Cardiac muscle cell (in vitro differentiated cells and primary cell): ENCODE results near the gene ADGRL3. TPM values are rescaled to one million over a fixed set of nuclear protein-coding genes. Genes with fewer than 3 reads are reported as not detected.

Experiments
- DNase-seq, 2 donors: peaks; one replicate each; pipeline versions ENCODE4 v3.0.0 to v3.0.0-alpha.2; 2010 to 2017; ENCODE audit warnings: low read depth in 1 of 2, low spot score in 1 of 2
- H3K27ac ChIP-seq: fragments of 200-600 bp; sonication (generic); 2 replicates; pipeline ENCODE4 v1.5.1; 2016
- H3K27me3 ChIP-seq: fragments of 200-600 bp; sonication (generic); 2 replicates; pipeline ENCODE4 v1.6.0; 2016; ENCODE audit warnings: control low read depth
- H3K36me3 ChIP-seq: fragments of 200-600 bp; sonication (generic); 2 replicates; pipeline ENCODE4 v1.5.1; 2016; ENCODE audit warnings: control low read depth
- H3K4me1 ChIP-seq: fragments of 200-600 bp; sonication (generic); 2 replicates; pipeline ENCODE4 v1.8.1; 2017; ENCODE audit warnings: low read depth, mild to moderate bottlenecking, mixed run types
- H3K4me3 ChIP-seq: fragments of 200-600 bp; sonication (generic); 2 replicates; pipeline ENCODE4 v1.5.1; 2016; ENCODE audit warnings: mild to moderate bottlenecking
- H3K9me3 ChIP-seq: fragments of 200-600 bp; sonication (generic); 2 replicates; pipeline ENCODE4 v1.5.1; 2017; ENCODE audit warnings: low read depth, mild to moderate bottlenecking, control low read depth
- polyA plus RNA-seq: library from polyadenylated mRNA; unstranded; fragments of >200 nt; fragmentation: Nextera tagmentation; extraction: Ambion mirVana; gene quantifications from 2 replicates; pipeline ENCODE4 v1.2.1, GENCODE V29; 2016
- total RNA-seq: library from RNA; depleted of rRNA; stranded (reverse); fragments of >200 nt; gene quantifications from 2 replicates; pipeline ENCODE4 v1.2.3, GENCODE V29; 2016
- TF ChIP-seq, protein P1 (sequence below): IDR thresholded peaks from 2 replicates; pipeline ENCODE4 v1.5.1; 2012; ENCODE audit warnings: low read depth, mild to moderate bottlenecking, low read length

The ADGRL3 gene
- total and polyA plus RNA-seq, 2 experiments from 2014 or later = 2.4 to 4.8 TPM

DNA sequence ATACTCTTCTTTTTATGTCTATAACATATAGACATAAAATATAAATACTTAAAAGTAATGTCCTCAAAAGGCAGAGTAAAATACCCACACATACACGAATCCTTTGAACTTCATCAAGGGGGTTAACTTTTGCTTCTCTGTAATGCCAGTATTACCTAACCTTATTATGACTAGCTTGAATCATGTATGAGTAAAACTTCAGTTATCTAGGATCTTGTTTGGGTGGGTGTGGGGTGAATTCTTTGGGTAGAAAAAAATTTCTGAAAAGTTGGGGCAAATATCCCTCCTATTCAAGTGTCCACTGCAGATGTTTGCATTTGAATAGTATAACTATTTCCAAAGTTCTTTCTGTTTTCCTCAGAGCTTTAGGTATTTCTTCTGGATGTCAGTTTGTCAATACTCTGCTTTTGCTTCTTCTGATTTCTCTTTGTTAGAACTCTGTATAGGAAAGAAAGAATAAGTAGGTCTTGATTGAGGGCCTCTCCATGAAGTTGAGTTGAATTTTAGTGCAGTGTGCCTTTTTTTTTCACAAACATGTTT is 173.8 kb downstream of the ADGRL3 start:
- Histone ChIP-seq H3K27me3 (peaks cover 37% of the 10 kb centered on the region), H3K4me1 (no peaks in the 10 kb centered on the region), H3K9me3 (no peaks in the 10 kb centered on the region), H3K36me3 (no peaks in the 10 kb centered on the region), H3K4me3 (no peak overlapping the region), H3K27ac (no peak overlapping the region)
- TF ChIP-seq, protein P1, sequence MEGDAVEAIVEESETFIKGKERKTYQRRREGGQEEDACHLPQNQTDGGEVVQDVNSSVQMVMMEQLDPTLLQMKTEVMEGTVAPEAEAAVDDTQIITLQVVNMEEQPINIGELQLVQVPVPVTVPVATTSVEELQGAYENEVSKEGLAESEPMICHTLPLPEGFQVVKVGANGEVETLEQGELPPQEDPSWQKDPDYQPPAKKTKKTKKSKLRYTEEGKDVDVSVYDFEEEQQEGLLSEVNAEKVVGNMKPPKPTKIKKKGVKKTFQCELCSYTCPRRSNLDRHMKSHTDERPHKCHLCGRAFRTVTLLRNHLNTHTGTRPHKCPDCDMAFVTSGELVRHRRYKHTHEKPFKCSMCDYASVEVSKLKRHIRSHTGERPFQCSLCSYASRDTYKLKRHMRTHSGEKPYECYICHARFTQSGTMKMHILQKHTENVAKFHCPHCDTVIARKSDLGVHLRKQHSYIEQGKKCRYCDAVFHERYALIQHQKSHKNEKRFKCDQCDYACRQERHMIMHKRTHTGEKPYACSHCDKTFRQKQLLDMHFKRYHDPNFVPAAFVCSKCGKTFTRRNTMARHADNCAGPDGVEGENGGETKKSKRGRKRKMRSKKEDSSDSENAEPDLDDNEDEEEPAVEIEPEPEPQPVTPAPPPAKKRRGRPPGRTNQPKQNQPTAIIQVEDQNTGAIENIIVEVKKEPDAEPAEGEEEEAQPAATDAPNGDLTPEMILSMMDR = no peak
- DNase-seq = peak in 1 of 2 donors; percentile 60

DNA sequence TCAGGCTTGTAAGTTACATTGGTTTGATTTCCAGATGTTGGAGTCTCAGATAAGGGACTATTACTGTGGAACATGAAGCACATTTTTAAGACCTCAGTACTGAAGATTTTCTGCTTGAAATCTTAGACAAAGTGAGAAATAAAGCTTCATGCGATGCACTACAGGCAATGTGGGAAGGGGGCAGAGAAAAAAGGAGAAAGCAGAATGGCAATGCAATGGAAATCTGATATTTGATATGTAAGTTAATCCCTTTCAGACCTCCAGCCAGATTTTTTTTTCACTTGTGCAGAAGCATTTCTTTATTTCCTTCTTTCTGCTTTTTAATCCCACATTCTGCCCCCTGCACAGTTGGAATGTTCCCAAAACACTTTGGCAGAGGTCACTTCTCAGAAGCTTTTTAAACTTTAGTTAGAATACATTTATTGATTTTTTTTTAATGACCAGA is 174.3 kb downstream of the ADGRL3 start:
- TF ChIP-seq, protein P1 = no peak
- H3K27me3 ChIP-seq = peaks cover 39% of the 10 kb centered on the region
- H3K4me3 ChIP-seq = no peak overlapping the region
- DNase-seq = peak in 1 of 2 donors; percentile 79
- H3K36me3 ChIP-seq = no peaks in the 10 kb centered on the region
- H3K9me3 ChIP-seq = no peaks in the 10 kb centered on the region
- H3K4me1 ChIP-seq = no peaks in the 10 kb centered on the region
- H3K27ac ChIP-seq = no peak overlapping the region

DNA sequence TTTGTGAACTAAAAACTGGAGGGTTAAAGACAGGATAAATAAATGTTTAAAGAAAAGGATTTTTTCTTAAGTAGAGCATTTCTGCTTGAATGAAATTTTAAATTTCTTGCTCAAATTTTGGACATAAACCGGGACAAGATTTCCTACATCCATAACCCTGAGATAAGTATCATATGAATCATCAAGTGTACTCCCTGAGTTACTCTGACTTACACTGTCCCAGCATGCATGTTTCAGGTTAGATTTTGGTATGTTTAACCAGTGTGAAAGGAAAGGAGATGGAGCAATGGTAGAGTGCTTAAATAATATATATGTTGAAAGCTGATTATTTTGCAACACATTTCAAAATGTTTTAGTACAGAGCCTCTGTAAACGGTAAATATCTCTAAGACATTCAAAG is 175.2 kb downstream of the ADGRL3 start:
- H3K27me3 ChIP-seq = peaks cover 39% of the 10 kb centered on the region
- no peaks in the 10 kb centered on the region for H3K36me3 ChIP-seq
- no peak overlapping the region for H3K4me3 ChIP-seq
- H3K4me1 ChIP-seq = no peaks in the 10 kb centered on the region
- H3K9me3 ChIP-seq = no peaks in the 10 kb centered on the region
- TF ChIP-seq, protein P1 = no peak
- DNase-seq = peak in 1 of 2 donors; percentile 16
- H3K27ac ChIP-seq = no peak overlapping the region

DNA sequence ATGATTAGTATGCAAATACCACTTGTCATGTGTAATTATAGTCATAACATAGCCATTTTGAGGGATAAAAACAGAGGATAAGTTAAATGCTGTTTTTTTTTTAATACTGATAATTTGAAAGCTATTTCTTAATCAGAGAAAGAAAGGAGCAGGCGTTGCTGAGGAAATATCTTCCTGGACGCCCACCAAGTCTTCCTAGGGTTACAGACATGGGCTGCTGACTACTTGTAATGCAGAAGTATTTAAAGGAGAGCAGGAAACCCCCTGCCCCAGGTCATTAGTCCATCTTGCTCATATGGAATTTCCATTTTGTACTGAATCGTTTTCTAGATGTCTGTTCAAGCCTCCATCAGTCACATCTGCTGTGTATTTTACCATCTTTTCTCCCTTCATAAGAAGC is 176.2 kb downstream of the ADGRL3 start:
- H3K9me3 ChIP-seq = no peaks in the 10 kb centered on the region
- no peak overlapping the region for H3K27ac ChIP-seq
- H3K36me3 ChIP-seq = no peaks in the 10 kb centered on the region
- TF ChIP-seq, protein P1 = no peak
- no peak overlapping the region for H3K4me3 ChIP-seq
- peak in 1 of 2 donors; percentile 67 for DNase-seq
- H3K27me3 ChIP-seq = peaks cover 39% of the 10 kb centered on the region
- H3K4me1 ChIP-seq = peaks cover 7% of the 10 kb centered on the region

DNA sequence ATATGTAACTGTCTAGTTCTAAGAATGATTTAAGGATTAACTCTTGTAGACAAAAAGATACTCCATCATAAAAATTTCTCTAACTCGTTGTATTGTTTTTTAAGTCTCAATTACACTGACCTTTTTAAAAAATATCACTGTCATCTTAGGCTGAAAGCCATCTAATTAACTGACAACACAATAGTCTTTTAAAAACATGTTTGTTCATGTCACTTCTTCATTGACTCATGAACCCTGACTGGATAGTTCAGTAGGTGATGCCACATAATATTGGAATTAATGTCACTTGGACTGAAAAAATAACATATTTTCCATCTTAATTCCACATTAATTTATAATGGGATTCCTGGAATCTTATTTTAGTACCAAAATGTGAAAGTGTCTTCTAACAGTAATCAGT is 179.3 kb downstream of the ADGRL3 start:
- TF ChIP-seq, protein P1 = no peak
- peaks cover 33% of the 10 kb centered on the region for H3K27me3 ChIP-seq
- no peaks in the 10 kb centered on the region for H3K36me3 ChIP-seq
- DNase-seq = no peak
- H3K4me3 ChIP-seq = no peak overlapping the region
- no peak overlapping the region for H3K27ac ChIP-seq
- peaks cover 7% of the 10 kb centered on the region for H3K4me1 ChIP-seq
- no peaks in the 10 kb centered on the region for H3K9me3 ChIP-seq

DNA sequence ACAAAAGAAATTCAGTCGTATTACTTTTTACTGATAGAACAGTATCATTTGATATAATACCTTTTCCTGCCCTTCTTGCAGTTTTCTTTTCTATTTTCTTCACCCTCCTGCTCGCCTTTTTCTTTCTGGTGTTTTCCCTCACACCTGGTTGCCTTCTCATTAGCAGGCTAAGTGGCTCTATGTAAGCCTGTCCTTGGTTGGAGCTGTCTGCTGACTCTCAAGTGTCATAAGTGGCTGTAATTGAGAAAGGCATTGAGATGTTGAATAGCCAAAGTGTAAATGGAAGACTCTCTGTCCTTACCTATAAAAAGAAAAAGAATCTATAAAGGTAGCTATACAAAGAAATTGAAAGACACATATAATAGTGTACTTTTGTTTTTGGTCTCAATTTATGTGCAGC is 180.7 kb downstream of the ADGRL3 start:
- no peaks in the 10 kb centered on the region for H3K9me3 ChIP-seq
- no peak overlapping the region for H3K27ac ChIP-seq
- peaks cover 29% of the 10 kb centered on the region for H3K27me3 ChIP-seq
- DNase-seq = peak in 1 of 2 donors; percentile 66
- no peak overlapping the region for H3K4me3 ChIP-seq
- H3K4me1 ChIP-seq = peaks cover 7% of the 10 kb centered on the region
- TF ChIP-seq, protein P1 = no peak
- H3K36me3 ChIP-seq = no peaks in the 10 kb centered on the region
